Dendritic cell treated with granulocyte-macrophage colony-stimulating factor and Interleukin-4, amounts not matched to agents 40 ng/mL and 50 ng/mL, for 4 days (primary cell): ENCODE data around the gene MLLT6.

Experiments
- H3K27ac Mint-ChIP-seq: one replicate; pipeline ENCODE4 v1.8.0; 2022; ENCODE audit warnings: mild to moderate bottlenecking, mixed read lengths
- H3K27me3 Mint-ChIP-seq: one replicate; pipeline ENCODE4 v1.8.0; 2022; ENCODE audit warnings: mild to moderate bottlenecking, mixed read lengths
- H3K36me3 Mint-ChIP-seq: one replicate; pipeline ENCODE4 v1.8.0; 2022; ENCODE audit warnings: low read depth, mixed read lengths
- H3K4me1 Mint-ChIP-seq: one replicate; pipeline ENCODE4 v1.8.0; 2022; ENCODE audit warnings: low read depth, mixed read lengths
- H3K4me3 Mint-ChIP-seq: one replicate; pipeline ENCODE4 v1.8.0; 2022; ENCODE audit warnings: mild to moderate bottlenecking, moderate library complexity, mixed read lengths
- H3K9me3 Mint-ChIP-seq: one replicate; pipeline ENCODE4 v1.8.0; 2022; ENCODE audit warnings: mixed read lengths
- intact Hi-C: fragments of 100-400 bp; cut with micrococcal nuclease; formaldehyde crosslinking; loops from one replicate; pipeline ENCODE4 v1.15.0; 2022

The MLLT6 gene

DNA sequence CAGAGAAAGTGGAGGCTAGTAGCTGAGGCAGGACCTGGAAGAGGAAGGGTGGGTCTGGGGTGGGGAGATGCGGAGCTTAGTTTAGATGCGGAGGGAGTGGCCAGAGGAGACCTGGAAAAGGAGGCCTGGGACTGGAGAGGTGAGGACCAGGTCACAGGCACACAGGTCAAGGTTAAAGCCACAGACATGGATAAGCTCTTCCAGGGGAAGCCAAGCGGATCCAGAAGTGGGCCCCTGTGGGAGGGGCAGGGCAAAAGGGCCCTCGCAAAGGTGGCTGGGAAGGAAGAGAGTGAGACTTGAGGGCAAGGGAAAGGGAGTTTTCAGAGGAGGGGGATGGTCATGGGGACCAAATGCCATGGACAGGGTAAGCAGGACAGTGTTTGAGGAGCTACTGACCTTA lies 13.9 kb upstream of the MLLT6 start:
- Mint-ChIP-seq H3K9me3 (no peaks in the 10 kb centered on the region), H3K36me3 (no peaks in the 10 kb centered on the region), H3K4me3 (no peak overlapping the region), H3K4me1 (peaks cover 53% of the 10 kb centered on the region), H3K27me3 (peaks cover 5% of the 10 kb centered on the region), H3K27ac (peak overlapping the region; percentile 9)
- intact Hi-C loops, result no loop called here

DNA sequence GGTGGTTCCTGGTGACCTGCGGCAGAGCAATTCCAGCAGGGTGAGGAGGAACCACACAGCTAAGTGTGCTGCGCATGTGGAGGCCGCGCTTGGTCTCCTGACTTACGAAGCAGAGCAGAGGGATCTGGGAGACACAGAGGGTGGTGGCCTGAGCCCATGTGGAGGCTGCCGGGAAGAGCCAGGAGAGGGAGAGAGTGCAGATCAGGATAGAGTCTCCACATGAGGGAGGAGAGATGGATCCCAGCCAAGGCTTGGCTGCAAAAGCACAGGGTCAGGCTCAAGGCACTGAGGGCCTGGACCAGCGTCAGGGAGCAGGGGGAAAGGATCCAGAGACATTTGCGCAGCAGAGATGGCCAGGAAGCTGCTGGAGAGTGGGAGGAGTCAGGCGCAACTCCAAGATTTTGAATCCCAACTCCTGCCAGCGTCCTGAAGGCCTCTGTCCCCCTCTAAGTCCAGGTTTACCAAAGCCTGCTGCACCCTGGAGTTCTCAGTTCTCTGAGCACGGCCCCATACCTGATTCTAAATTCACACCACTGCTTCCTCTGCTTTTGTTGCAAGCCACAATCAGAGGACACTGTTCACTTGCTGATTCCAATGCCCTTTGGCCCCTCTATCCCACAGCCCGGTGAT lies 11.3 kb upstream of the MLLT6 start:
- Mint-ChIP-seq H3K4me3 (no peak overlapping the region), H3K4me1 (peaks cover 63% of the 10 kb centered on the region), H3K27me3 (peaks cover 5% of the 10 kb centered on the region), H3K27ac (peak overlapping the region; percentile 27), H3K9me3 (no peaks in the 10 kb centered on the region), H3K36me3 (no peaks in the 10 kb centered on the region)
- intact Hi-C loops, result no loop called here

DNA sequence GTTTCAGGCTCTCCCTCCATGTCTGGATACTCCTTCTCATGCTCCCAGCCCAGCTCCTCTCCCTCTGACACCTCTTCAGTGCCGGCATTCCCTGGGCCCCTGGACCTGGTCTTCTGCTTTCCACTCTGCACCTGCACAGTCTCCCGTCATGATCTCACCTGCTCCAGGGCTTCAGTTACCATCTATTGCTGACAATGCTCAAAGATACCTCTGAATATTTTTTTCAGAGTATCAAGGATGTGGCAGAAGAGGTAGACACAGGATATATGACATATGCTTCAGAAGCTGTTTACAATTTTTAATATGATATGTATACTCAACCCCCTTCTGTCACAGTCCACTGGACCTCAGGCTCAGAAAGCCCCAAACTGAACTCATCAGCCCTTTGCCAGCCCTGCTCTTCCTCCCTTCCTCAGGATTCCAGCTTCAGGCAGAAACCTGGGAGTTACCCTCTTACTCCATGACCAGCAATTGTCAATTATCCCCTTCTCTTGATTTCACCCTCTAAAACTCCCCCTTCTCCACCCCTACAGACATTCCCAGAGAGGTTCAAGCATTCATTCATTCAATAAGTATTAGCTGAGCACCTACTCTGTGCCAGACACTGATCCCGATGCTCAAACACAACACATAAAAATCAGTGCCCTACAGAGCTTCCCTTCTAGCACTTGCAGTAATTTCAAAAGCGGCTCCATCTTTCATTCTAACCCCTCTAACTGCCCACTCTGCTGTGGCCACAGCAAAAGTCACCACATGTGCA lies 7.8 kb upstream of the MLLT6 start:
- H3K36me3 Mint-ChIP-seq, result peaks cover 10% of the 10 kb centered on the region
- H3K27me3 Mint-ChIP-seq, result peaks cover 3% of the 10 kb centered on the region
- peak overlapping the region; percentile 72 for H3K27ac Mint-ChIP-seq
- H3K4me1 Mint-ChIP-seq, result peaks cover 67% of the 10 kb centered on the region
- intact Hi-C loops, result no loop called here
- H3K4me3 Mint-ChIP-seq, result no peak overlapping the region
- H3K9me3 Mint-ChIP-seq, result no peaks in the 10 kb centered on the region

DNA sequence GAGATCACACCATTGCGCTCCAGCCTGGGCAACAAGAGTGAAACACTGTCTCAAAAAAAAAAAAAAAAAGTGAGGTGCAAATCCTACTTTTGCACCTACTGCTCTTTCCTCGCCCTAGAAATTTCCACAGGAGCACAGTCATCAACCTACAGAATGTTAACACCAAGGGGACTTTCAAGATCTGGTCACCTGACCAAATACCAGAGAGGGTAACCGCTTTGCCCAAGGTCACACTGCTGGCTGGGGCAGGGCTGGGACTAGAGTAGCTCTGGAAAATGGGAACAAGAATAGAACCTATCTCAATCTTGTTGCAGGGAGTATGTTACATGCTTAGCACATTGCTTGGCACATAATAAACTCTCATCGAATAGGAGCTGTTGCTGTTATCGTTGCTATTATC lies 6.3 kb upstream of the MLLT6 start:
- peak overlapping the region; percentile 100 for H3K27ac Mint-ChIP-seq
- intact Hi-C loops, result no loop called here
- peaks cover 25% of the 10 kb centered on the region for H3K36me3 Mint-ChIP-seq
- H3K4me3 Mint-ChIP-seq, result no peak overlapping the region
- H3K4me1 Mint-ChIP-seq, result peaks cover 57% of the 10 kb centered on the region
- H3K27me3 Mint-ChIP-seq, result no peaks in the 10 kb centered on the region
- no peaks in the 10 kb centered on the region for H3K9me3 Mint-ChIP-seq

DNA sequence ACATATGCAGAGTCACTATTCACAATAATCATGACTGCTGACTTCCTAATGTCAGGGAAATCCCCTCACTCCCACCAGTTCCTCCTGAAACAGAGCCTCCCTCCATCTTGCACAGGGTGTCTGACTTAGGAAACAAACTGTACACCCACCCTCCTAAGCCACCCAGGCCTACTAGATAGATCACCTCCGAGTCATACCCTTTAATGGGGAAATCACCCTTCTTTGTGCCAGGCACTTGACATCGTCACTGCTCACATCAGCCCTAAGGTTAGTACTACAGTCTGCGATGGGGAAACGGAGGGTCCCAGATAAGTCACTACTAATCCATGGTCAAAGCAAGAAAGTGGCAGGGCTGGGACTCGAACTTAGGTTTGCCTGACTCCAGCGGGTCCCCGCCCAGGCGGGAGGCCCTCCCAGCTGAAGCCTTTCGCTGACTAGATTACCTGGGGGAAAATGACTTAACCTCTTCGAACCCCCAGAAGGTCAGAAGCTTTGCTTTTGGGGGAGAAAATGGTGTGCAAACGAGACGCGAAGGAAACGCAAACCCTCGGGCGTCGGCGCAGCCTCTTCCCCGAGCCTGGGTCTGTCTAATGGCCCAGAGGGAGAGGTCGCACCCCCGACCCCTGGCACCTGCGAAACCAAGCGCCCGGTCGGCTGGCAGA lies 3.4 kb upstream of the MLLT6 start:
- Mint-ChIP-seq H3K9me3 (no peaks in the 10 kb centered on the region), H3K27me3 (no peaks in the 10 kb centered on the region), H3K4me1 (peaks cover 51% of the 10 kb centered on the region), H3K4me3 (peak overlapping the region; percentile 97), H3K36me3 (peaks cover 48% of the 10 kb centered on the region), H3K27ac (peak overlapping the region; percentile 100)
- intact Hi-C loops, result no loop called here

DNA sequence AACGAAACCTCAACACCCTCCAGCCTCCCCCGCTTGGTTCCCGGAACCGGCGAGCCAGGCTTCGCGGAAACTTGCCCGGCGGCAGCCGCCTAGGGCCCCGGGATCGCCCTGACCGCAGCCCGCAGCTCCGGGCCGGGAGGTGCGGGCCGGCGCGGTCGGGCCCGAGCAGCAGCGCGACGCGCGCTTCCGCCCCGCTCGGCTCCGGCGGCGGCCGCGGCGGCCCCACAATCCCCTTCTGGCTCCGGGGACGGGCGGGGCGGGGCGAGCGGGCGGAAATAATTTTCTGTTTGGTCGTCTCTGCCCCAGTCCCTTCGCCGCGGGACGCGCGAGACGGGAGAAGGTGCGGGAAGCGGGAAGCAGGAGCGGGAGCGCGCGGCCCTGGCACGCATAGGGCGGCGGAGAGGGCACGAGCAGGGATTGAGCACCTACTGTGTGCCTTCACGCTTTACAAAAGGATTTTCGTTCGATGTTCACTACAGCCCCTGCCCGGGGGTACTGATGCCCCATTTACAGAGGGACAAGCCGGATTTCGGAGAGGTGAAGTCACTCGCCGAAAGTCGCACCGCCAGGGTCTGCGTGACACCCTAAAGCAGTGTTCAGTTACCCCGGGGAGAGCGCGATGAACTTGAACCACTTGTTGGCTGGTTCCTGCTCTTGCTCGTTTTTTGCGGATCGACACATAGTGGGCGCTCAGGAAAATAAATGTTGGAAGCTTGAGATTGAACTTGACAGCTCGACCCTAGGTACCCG lies 2.7 kb upstream of the MLLT6 start:
- H3K9me3 Mint-ChIP-seq, result no peaks in the 10 kb centered on the region
- H3K36me3 Mint-ChIP-seq, result peaks cover 55% of the 10 kb centered on the region
- intact Hi-C loops, result no loop called here
- peaks cover 51% of the 10 kb centered on the region for H3K4me1 Mint-ChIP-seq
- no peaks in the 10 kb centered on the region for H3K27me3 Mint-ChIP-seq
- H3K27ac Mint-ChIP-seq, result peak overlapping the region; percentile 100
- peak overlapping the region; percentile 97 for H3K4me3 Mint-ChIP-seq

DNA sequence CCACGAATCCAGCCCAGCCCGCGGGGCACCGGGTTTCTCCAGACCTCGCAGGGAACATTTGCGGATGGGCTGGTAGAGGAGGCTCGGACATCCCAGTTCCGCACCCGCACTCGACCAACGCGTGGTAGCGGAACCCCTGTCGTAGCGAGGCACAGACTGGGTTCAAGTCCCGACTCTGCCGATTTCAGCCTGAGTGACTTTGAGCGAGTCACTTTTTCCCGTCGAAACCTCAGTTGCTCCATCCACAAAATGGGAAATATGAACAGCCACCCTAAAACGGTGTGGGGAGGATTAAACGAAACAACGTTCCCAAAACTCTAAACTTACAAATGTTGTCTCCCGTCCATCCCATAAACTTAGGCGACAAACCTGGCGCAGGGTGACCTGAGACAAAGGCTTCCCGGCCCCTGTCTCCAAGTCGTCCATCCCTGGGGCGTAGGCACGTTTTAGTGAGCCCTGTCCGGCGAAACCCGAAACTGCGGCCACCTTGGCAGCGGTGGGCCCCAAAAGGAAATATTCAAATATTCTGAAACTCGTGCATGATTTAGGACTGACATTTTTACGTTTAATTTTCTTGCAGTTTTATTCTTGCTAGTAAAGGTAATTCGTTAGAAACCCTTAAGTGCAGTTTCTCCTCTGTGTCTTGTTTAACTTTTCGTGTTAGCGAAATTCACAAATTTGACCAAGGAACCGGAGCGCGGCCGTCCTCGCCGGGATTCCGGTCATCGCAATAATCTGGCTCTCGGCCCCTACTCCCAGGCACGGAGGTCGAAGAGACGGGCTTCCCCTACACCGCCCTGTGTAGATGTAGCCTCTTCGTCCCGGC lies 1.9 kb upstream of the MLLT6 start:
- Mint-ChIP-seq H3K27ac (peak overlapping the region; percentile 100), H3K4me1 (peaks cover 51% of the 10 kb centered on the region), H3K9me3 (no peaks in the 10 kb centered on the region), H3K4me3 (peak overlapping the region; percentile 97), H3K36me3 (peaks cover 63% of the 10 kb centered on the region), H3K27me3 (no peaks in the 10 kb centered on the region)
- intact Hi-C loops, result loop anchor here (1.0 kb wide), 2 partner anchors 27 to 28 kb away; partner anchors contain the start of gene CISD3

DNA sequence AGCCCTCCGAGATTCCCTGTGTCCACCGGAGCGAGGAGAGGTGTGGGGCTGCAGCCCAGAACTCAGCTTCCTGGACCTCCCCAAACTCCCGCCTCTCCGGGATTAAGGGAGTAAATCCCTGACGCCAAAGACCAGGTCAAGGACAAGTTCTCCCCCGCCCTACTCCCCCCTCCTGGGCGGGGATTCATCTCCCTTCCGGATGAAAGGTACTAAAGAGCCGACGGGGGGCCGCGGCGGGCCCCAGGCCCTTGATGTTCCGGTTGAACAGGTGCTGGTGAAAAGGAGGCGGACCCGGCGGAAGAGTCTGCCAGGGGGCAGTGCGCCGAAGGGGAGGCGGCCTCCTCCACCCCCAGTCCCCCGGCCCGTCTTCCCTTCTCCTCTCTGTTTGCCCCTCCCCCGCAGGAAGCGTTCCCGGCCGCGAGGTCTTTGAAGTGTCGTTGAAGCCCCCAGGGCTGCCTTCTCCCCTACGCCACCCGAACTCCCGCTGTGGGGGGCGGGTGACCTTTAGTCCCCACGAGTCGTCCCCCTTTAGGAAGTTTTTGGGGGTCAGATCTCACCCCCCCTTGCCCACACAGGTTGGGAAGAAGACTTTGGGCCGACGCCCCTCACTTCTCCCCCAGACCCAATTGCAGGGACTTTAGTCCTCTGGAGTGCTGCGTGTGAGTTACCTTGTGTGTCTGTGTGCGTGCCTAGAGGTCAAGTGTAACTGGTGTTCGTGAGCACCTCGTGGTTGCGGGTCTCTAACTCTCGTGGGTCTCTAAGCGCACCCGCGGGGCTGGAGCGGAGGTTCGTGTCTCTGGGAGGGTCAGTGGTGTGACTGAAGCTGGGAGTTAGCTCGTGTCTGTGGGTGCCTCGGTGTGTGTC lies 1.1 kb upstream of the MLLT6 start:
- intact Hi-C loops, result loop anchor here (1.0 kb wide), 2 partner anchors 26 to 29 kb away; partner anchors contain the start of gene CISD3
- Mint-ChIP-seq H3K27ac (peak overlapping the region; percentile 100), H3K4me1 (peaks cover 54% of the 10 kb centered on the region)

DNA sequence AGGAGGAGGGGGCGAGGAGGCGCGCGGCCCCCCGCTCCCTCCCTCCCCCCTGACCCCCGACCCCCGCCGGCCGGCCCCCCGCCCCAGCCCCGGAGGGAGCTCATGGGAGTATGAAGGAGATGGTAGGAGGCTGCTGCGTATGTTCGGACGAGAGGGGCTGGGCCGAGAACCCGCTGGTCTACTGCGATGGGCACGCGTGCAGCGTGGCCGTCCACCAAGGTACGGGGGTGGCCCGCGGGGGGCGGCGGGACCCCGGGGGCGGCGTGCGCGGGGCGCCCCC lies 390 bp downstream of the MLLT6 start:
- intact Hi-C loops, result no loop called here
- Mint-ChIP-seq H3K27ac (peak overlapping the region; percentile 100), H3K4me1 (peaks cover 55% of the 10 kb centered on the region)

More for the DNA sequence above, 1.1 kb upstream of the MLLT6 start:
- no peaks in the 10 kb centered on the region for H3K9me3 Mint-ChIP-seq
- H3K36me3 Mint-ChIP-seq, result peaks cover 72% of the 10 kb centered on the region
- no peaks in the 10 kb centered on the region for H3K27me3 Mint-ChIP-seq
- peak overlapping the region; percentile 97 for H3K4me3 Mint-ChIP-seq

DNA sequence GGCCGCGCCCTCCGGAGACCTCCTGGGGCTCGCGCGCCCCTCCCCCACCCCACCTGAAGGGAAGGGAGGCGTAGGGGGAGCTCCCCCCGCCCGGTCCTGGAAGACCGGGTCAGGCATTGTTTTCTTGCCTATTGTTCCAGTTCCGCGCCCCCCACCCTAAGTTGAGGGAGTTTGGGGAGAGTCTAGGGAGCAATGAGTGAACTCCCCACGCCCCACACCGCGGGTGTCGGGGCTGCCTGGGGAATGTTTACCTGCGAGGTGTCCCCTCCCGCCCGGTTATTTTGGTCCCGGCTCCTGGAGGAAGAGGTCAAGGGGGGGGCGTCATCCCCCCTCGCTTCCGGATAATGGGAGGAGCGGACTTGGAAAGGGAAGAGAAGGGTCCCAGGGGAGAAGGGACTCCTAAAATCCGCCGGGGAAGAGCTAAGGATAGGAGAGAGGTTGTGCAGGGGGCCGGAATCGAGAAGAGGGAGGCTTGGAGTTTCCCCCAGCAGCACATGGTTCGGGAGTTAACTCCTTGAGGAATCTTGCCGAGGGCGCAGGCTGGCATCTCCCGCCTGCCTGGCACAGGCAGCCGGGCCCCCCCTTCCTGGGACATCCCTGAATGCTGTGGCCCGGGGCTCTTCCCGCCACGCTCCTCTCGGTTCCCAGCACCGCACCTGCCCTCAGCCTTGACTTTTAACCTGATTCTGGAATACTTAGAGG lies 881 bp downstream of the MLLT6 start:
- H3K4me1 Mint-ChIP-seq, result peaks cover 57% of the 10 kb centered on the region
- intact Hi-C loops, result no loop called here

More for the DNA sequence above, 390 bp downstream of the MLLT6 start:
- Mint-ChIP-seq H3K27me3 (no peaks in the 10 kb centered on the region), H3K9me3 (no peaks in the 10 kb centered on the region), H3K36me3 (peaks cover 86% of the 10 kb centered on the region), H3K4me3 (peak overlapping the region; percentile 96)

DNA sequence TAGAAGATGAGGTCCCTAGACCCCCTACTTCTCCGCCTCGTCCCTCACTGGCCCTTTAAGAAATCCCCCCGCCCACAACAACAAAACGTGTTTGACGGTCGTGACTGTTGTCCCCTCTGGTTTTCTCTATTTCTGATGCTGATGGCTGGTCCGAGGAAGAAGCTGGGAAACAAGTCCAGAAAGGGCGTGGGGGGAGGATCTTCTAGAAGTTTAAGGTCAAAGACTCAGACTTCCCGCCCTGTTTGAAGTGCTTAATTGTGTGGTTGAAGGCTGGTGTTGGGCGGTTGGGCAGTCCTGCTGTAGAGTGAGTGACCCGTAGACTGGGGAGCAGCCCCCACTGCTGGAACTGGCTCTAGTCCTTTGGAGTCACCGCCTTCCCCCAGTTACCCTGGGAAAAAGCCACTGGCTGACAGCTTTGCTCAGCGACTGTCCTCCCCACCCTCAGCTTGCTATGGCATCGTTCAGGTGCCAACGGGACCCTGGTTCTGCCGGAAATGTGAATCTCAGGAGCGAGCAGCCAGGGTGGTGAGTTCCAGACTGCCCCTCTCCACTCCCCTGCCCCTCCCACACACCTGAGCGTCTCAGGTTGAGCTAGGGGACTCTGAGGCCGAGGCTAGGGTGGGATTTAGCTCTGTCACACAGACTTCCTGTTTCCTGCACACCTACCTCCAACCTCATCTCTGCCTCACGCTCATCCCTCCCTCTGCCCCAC lies 1.6 kb downstream of the MLLT6 start:
- intact Hi-C loops, result no loop called here
- H3K36me3 Mint-ChIP-seq, result peaks cover 93% of the 10 kb centered on the region
- no peaks in the 10 kb centered on the region for H3K9me3 Mint-ChIP-seq
- H3K4me1 Mint-ChIP-seq, result peaks cover 57% of the 10 kb centered on the region
- H3K27ac Mint-ChIP-seq, result peak overlapping the region; percentile 100
- H3K4me3 Mint-ChIP-seq, result peak overlapping the region; percentile 96
- H3K27me3 Mint-ChIP-seq, result no peaks in the 10 kb centered on the region

More for the DNA sequence above, 881 bp downstream of the MLLT6 start:
- Mint-ChIP-seq H3K36me3 (peaks cover 91% of the 10 kb centered on the region), H3K4me3 (peak overlapping the region; percentile 96), H3K27ac (peak overlapping the region; percentile 100), H3K27me3 (no peaks in the 10 kb centered on the region), H3K9me3 (no peaks in the 10 kb centered on the region)
